H1 (cell line): ENCODE measurements around the gene ZDHHC1. TPM values are rescaled to one million over a fixed set of nuclear protein-coding genes. Genes with fewer than 3 reads are reported as not detected.

Experiments
- CTCF ChIA-PET: fragments of 300-600 bp; sonication (Branson Sonifier 250); formaldehyde crosslinking; loops from one replicate; lab custom pipeline; 2021; ENCODE audit not compliant: partially characterized antibody; lab: Charles Lee
- POLR2A ChIA-PET: fragments of 300-600 bp; sonication (Branson Sonifier 250); formaldehyde crosslinking; loops from one replicate; lab custom pipeline; 2021; ENCODE audit warnings: inconsistent platforms; ENCODE audit not compliant: partially characterized antibody; lab: Charles Lee
- DNase-seq, 2 experiments: peaks; one replicate each; pipeline versions ENCODE4 v3.0.0 to v3.0.0-alpha.2; 2010 to 2022; ENCODE audit warnings: low spot score in 2 of 2, low read depth in 1 of 2, mixed read lengths in 1 of 2
- FAIRE-seq: peaks from 2 replicates; lab custom pipeline; 2011; peaks lifted over from hg19 to GRCh38; lab: Jason Lieb, UNC
- H2AFZ ChIP-seq: 2 replicates; pipeline ENCODE4 v1.8.1; 2012; ENCODE audit warnings: low read length, inconsistent platforms
- H2AK5ac ChIP-seq: 2 replicates; pipeline ENCODE4 v1.6.1; 2013; ENCODE audit warnings: low read depth, low read length
- H2BK120ac ChIP-seq: replicated peaks from 2 replicates; pipeline ENCODE3; 2013; ENCODE audit warnings: low read depth, low read length, inconsistent platforms
- H2BK12ac ChIP-seq: 2 replicates; pipeline ENCODE4 v1.6.1; 2013; ENCODE audit warnings: low read depth, low read length
- H2BK15ac ChIP-seq: 2 replicates; pipeline ENCODE4 v1.6.1; 2013; ENCODE audit warnings: low read length
- H2BK20ac ChIP-seq: 2 replicates; pipeline ENCODE4 v1.6.1; 2013; ENCODE audit warnings: low read length
- H2BK5ac ChIP-seq: 2 replicates; pipeline ENCODE4 v1.6.1; 2013; ENCODE audit warnings: low read depth, low read length
- H3K14ac ChIP-seq: 2 replicates; pipeline ENCODE4 v1.6.1; 2013; ENCODE audit warnings: inconsistent platforms; ENCODE audit not compliant: insufficient read length
- H3K18ac ChIP-seq: 2 replicates; pipeline ENCODE4 v1.6.1; 2013; ENCODE audit warnings: low read length; ENCODE audit errors: extremely low read depth
- H3K23ac ChIP-seq: 2 replicates; pipeline ENCODE4 v1.6.1; 2013; ENCODE audit warnings: inconsistent platforms; ENCODE audit not compliant: insufficient read length
- H3K23me2 ChIP-seq: 2 replicates; pipeline ENCODE4 v1.6.1; 2013; ENCODE audit warnings: low read depth, low read length
- H3K27ac ChIP-seq: 2 replicates; pipeline ENCODE4 v1.6.1; 2011; ENCODE audit warnings: low read depth, low read length, inconsistent platforms
- H3K27me3 ChIP-seq, 4 experiments: replicated peaks in 1 of 4; 1 replicate in 1 of 4; 2 replicates in 3 of 4; pipeline versions ENCODE4 v1.6.1 to v1.8.1; 2011 to 2013; ENCODE audit warnings: low read length in 3 of 4, mild to moderate bottlenecking in 3 of 4, inconsistent platforms in 2 of 4, mixed read lengths in 2 of 4, moderate library complexity in 1 of 4; ENCODE audit not compliant: control insufficient read depth in 3 of 4, insufficient read depth in 3 of 4; ENCODE audit errors: extremely low read depth in 1 of 4
- H3K36me3 ChIP-seq, 4 experiments: 2 replicates each; pipeline versions ENCODE4 v1.6.1 to v1.8.1; 2011 to 2013; ENCODE audit warnings: mild to moderate bottlenecking in 4 of 4, low read length in 3 of 4, moderate library complexity in 2 of 4, control low read depth in 1 of 4, inconsistent platforms in 1 of 4; ENCODE audit not compliant: insufficient read depth in 4 of 4, control insufficient read depth in 2 of 4
- H3K4ac ChIP-seq: replicated peaks from 2 replicates; pipeline ENCODE3; 2013; ENCODE audit warnings: low read length, low read depth, mixed read lengths, inconsistent platforms; ENCODE audit not compliant: insufficient read length
- H3K4me1 ChIP-seq, 4 experiments: replicated peaks in 1 of 4; 1 replicate in 1 of 4; 2 replicates in 3 of 4; pipeline versions ENCODE4 v1.6.1 to v1.8.1; 2011 to 2013; ENCODE audit warnings: low read length in 3 of 4, inconsistent platforms in 2 of 4, mixed read lengths in 1 of 4; ENCODE audit not compliant: insufficient read depth in 4 of 4, control insufficient read depth in 3 of 4
- H3K4me2 ChIP-seq, 2 experiments: 2 replicates each; pipeline versions ENCODE4 v1.6.1 to v1.8.1; 2011 to 2013; ENCODE audit warnings: low read depth in 2 of 2, low read length in 2 of 2, control low read depth in 1 of 2, inconsistent platforms in 1 of 2, mild to moderate bottlenecking in 1 of 2; ENCODE audit not compliant: insufficient read depth in 1 of 2
- H3K4me3 ChIP-seq, 4 experiments: fragments of 200-600, 300-600 bp in 1 of 4; sonication (generic), shearing (Covaris generic), sonication (Bioruptor Twin) in 1 of 4; 2 replicates each; pipeline versions ENCODE4 v1.5.1 to v1.8.1; 2011 to 2016; ENCODE audit warnings: low read length in 4 of 4, low read depth in 3 of 4, control low read depth in 2 of 4, inconsistent platforms in 2 of 4, mild to moderate bottlenecking in 2 of 4, mixed read lengths in 1 of 4, moderate library complexity in 1 of 4; ENCODE audit not compliant: insufficient read depth in 2 of 4; ENCODE audit errors: extremely low read depth in 1 of 4
- H3K56ac ChIP-seq: replicated peaks from 2 replicates; pipeline ENCODE3; 2013; ENCODE audit warnings: low read depth, mild to moderate bottlenecking, mixed read lengths, low read length, inconsistent platforms; ENCODE audit not compliant: insufficient read length
- H3K79me1 ChIP-seq: 2 replicates; pipeline ENCODE4 v1.6.1; 2013; ENCODE audit warnings: low read depth, low read length, control low read depth
- H3K79me2 ChIP-seq, 2 experiments: 2 replicates each; pipeline versions ENCODE4 v1.6.1 to v1.8.1; 2012 to 2013; ENCODE audit warnings: low read length in 2 of 2, mild to moderate bottlenecking in 2 of 2, inconsistent platforms in 1 of 2; ENCODE audit not compliant: insufficient read depth in 2 of 2, control insufficient read depth in 1 of 2
- H3K9ac ChIP-seq, 4 experiments: replicated peaks in 1 of 4; 1 replicate in 1 of 4; 2 replicates in 3 of 4; pipeline versions ENCODE4 v1.6.1 to v1.8.1; 2011 to 2013; ENCODE audit warnings: low read depth in 3 of 4, low read length in 3 of 4, control low read depth in 2 of 4, mild to moderate bottlenecking in 2 of 4, moderate library complexity in 2 of 4, inconsistent platforms in 1 of 4; ENCODE audit errors: extremely low read depth in 1 of 4
- H3K9me3 ChIP-seq, 2 experiments: 2 replicates each; pipeline versions ENCODE4 v1.6.1 to v1.8.1; 2012 to 2013; ENCODE audit warnings: mild to moderate bottlenecking in 2 of 2, moderate library complexity in 2 of 2, control low read depth in 1 of 2, inconsistent platforms in 1 of 2, low read depth in 1 of 2, low read length in 1 of 2, mixed read lengths in 1 of 2; ENCODE audit not compliant: insufficient read depth in 2 of 2
- H4K20me1 ChIP-seq, 2 experiments: replicated peaks in 1 of 2; 2 replicates each; pipeline versions ENCODE3 to v1.8.1; 2011 to 2013; ENCODE audit warnings: inconsistent platforms in 2 of 2, low read length in 2 of 2, mild to moderate bottlenecking in 1 of 2; ENCODE audit not compliant: insufficient read depth in 2 of 2, control insufficient read depth in 1 of 2
- H4K5ac ChIP-seq: 2 replicates; pipeline ENCODE4 v1.6.1; 2013; ENCODE audit warnings: low read length, low read depth, mixed read lengths, inconsistent platforms; ENCODE audit not compliant: insufficient read length
- H4K8ac ChIP-seq: 2 replicates; pipeline ENCODE4 v1.8.0; 2013; ENCODE audit warnings: mild to moderate bottlenecking, moderate library complexity, low read length, inconsistent platforms; ENCODE audit not compliant: insufficient read depth; ENCODE audit errors: extremely low read depth
- H4K91ac ChIP-seq: replicated peaks from 2 replicates; pipeline ENCODE3; 2013; ENCODE audit warnings: low read length, mixed read lengths, inconsistent platforms; ENCODE audit not compliant: insufficient read length
- TAF7 ChIP-seq: optimal IDR thresholded peaks from 2 replicates; pipeline ENCODE3; 2011; ENCODE audit warnings: low read depth, mild to moderate bottlenecking, inconsistent platforms, low read length, moderate library complexity, borderline replicate concordance
- WGBS, 2 experiments: shearing (Covaris generic) in 1 of 2; methylation state at CpG; one replicate each; pipeline versions ENCODE4 v1.1.6 to v1.1.7; 2013 to 2015; ENCODE audit warnings: low lambda C conversion rate in 2 of 2, mixed read lengths in 2 of 2, inconsistent platforms in 1 of 2, low coverage in 1 of 2, missing lambda C conversion rate in 1 of 2; ENCODE audit not compliant: insufficient replicate concordance in 2 of 2, insufficient coverage in 1 of 2, insufficient read length in 1 of 2; ENCODE audit errors: extremely low coverage in 1 of 2, missing lambda C conversion rate in 1 of 2; 5-methylcytosine and 5-hydroxymethylcytosine counted together
- polyA plus RNA-seq, 7 experiments: library from polyadenylated mRNA; depleted of rRNA in 3 of 7; stranded (reverse) in 5 of 7; unstranded in 2 of 7; fragments of >200 nt in 5 of 7; fragments of 200-250 nt in 2 of 7; gene quantifications; 1 replicate in 5 of 7; 2 replicates in 1 of 7; 4 replicates in 1 of 7; pipeline versions ENCODE4 v1.2.1 to v1.2.3, GENCODE V29; 2011 to 2013; ENCODE audit warnings: missing spikeins in 2 of 7, mixed read lengths in 2 of 7
- total RNA-seq: library from RNA; stranded (reverse); fragmentation: NEBNext Ultra II Directional; extraction: Animal tissue kit (Norgen Biotek cat#: 25700); gene quantifications from 2 replicates; pipeline ENCODE4 v1.2.1, GENCODE V29; 2021

ZDHHC1 gene
- total and polyA plus RNA-seq, 2 of the 8 experiments (the other 6 are each of a cell fraction or from before 2014, with no cell fraction given), result 3.1 to 4.9 TPM

- H3K79me2 ChIP-seq, result no peaks in the 10 kb centered on the region
Measured at GRCh38 chr16:67411339-67411738, 4.9 kb downstream of the ZDHHC1 start.

More at GRCh38 chr16:67411339-67411738, 4.9 kb downstream of the ZDHHC1 start:
- Histone ChIP-seq H3K36me3 (no peaks in the 10 kb centered on the region), H3K56ac (no peak overlapping the region), H3K4me2 (no peak overlapping the region), H4K91ac (no peak overlapping the region), H2AFZ (no peak overlapping the region), H3K18ac (no peak overlapping the region), H2BK5ac (no peak overlapping the region), H2AK5ac (no peak overlapping the region), H3K9ac (no peak overlapping the region), H3K23me2 (peaks cover 4% of the 10 kb centered on the region; the same call in 1 of the 2 replicates), H3K23ac (no peak overlapping the region)
- POLR2A ChIA-PET, result no interaction called here
- no peak for TF ChIP-seq TAF7
- TF ChIP-seq, all 59 proteins: peak for 0
- Histone ChIP-seq H2BK120ac (no peak overlapping the region), H4K5ac (no peak overlapping the region), H3K14ac (no peak overlapping the region), H3K9me3 (no peaks in the 10 kb centered on the region), H3K4me1 (peaks cover 0 to 20% (median 3%) of the 10 kb centered on the region in 4 experiments), H3K27ac (no peak overlapping the region), H4K20me1 (no peaks in the 10 kb centered on the region), H2BK12ac (no peak overlapping the region), H3K4me3 (no peak overlapping the region), H4K8ac (no peak overlapping the region), H2BK20ac (no peak overlapping the region), H2BK15ac (no peak overlapping the region), H3K4ac (no peak overlapping the region), H3K27me3 (no peaks in the 10 kb centered on the region; a peak in 3 of 7 replicates), H3K79me1 (no peaks in the 10 kb centered on the region)
- 78% methylated on average over 3 of the region's 3 CpGs; no CpG with 5 or more reads in 1 of the 2 experiments for WGBS, 2 experiments
- no peak for FAIRE-seq
- CTCF ChIA-PET, result interaction anchor here (0.7 to 32.4 kb wide), 4 partner anchors 6 to 623 kb away, joined by 3 to 476 read pairs (median 240); partner anchors contain the start of genes ATP6V0D1, TPPP3 and ZDHHC1
- DNase-seq, result no peak
